Measurements from ENCODE around the gene CCND2.

CCND2 gene

GRCh38 chr12:4277857-4278256 is 4.3 kb downstream of the CCND2 start:
- no peak for DNase-seq

DNA sequence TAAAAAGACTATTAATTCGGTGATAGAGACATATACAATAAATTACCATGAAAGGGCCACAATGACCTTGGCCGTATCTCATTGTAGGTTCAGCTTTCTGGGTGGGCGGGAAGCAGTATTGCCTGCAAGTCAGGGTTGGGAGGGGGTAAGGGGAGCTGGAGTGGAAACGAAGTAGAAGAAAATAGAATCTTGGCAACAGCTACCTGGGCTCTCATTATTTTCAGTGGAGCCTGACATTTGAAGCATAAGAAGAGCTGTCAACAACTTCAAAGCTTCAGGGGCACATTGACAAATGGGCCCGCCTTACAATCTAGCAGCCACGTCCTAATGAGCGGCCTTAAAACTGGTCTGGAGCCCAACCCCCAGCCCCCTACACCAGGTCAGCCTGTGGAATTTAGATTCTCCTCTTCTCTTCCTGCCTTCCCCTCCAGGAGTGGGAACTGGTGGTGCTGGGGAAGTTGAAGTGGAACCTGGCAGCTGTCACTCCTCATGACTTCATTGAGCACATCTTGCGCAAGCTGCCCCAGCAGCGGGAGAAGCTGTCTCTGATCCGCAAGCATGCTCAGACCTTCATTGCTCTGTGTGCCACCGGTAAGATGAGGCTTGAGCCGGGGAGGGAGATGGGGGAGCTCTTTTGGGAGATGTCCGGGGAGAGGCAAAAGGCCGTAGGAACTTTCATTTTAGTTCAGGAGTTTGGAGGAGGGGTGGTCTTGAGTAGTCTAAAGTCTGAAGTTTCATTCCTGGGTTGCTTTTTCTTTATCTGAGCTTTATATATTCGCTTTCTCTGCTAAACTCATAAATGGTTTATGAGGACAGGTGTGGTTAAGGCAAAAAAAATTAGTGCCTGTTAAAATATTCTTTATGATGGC is 5.0 kb downstream of the CCND2 start:
- no peak for DNase-seq

DNA sequence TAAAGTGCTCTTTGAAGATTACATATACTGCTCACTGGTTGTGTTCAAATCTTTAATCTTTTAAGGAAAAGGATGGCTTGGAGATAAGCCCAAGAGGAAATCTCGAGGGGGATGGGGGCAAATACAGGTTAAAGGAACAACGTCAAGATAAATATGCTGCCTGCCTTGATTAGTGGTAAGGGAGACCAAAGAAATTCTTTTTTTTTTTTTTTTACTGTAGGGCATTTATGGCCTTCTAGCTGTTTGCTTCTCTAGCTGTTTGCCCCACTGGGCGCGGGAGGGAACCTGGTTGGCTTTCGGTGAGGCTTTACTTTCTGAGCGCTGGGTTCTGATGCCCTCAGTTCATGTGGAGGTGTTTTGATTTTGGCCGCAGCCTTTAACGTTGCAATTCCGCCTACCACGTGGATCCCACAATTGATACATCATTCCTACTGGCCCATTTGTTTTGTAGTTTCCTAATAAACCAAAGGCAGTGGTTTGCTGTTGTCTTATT is 5.7 kb downstream of the CCND2 start:
- no peak for DNase-seq

GRCh38 chr12:4280351-4281163 is 7.0 kb downstream of the CCND2 start:
- no peak for DNase-seq

DNA sequence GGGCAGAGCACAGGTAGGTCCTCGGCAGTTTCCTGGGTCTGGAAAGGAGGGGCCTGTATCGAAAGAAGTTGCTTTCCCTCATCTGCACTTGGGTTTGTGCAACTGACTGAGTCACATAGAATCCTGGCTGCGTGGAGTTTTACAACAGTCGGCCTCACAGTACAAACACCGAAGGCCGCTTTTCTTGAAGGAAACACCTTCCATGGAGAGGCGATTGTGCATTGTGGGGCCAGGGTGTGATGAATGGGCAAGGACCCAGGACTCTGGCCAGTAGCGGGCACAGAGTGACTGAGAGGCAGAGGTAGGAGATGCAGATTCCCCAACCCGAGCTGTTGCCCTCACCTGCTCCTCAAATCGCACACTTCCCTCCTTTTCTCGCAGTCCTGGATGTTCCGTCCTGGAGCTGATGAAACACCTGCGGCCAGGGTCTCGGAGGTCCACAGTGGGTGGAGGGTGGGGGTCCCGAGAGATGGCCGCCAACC is 7.7 kb downstream of the CCND2 start:
- DNase-seq = no peak

DNA sequence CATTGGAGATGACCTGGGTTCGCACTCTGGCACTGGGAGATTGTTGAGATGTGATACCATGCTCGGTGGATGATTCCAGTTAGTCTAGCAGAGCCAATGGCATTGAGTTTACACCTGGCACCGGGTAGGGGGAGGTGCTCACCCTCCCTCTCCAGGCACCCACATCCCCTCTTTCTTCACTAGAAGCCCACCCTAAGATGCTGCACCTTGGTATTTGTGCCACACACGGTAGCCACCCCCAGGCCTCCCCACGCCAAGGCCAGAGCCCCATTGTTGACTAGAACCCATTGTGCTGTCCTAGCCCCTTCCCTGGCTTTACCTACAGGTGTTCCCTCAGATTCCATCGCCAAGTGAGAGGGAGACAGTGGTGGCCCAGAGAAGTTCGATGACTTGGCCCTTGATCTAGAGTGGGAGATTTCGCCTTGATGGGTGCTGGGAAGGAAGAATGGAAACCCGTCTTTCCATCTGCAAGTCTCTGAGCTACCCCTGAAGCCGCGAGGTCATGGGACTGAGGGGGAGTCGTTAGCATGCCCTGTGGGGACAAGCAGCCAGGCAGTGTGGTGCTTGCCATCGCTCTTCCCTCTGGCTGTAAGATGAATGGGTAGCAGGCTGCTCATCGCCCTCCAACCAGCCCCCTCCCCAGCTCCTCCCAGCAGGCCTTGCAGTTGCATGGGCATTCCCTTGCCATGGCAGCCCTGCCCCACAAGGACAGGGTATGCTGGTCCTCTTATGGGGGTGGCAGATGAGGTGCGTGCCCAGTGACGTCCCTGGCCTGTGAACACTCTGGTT is 8.7 kb downstream of the CCND2 start:
- DNase-seq = no peak

DNA sequence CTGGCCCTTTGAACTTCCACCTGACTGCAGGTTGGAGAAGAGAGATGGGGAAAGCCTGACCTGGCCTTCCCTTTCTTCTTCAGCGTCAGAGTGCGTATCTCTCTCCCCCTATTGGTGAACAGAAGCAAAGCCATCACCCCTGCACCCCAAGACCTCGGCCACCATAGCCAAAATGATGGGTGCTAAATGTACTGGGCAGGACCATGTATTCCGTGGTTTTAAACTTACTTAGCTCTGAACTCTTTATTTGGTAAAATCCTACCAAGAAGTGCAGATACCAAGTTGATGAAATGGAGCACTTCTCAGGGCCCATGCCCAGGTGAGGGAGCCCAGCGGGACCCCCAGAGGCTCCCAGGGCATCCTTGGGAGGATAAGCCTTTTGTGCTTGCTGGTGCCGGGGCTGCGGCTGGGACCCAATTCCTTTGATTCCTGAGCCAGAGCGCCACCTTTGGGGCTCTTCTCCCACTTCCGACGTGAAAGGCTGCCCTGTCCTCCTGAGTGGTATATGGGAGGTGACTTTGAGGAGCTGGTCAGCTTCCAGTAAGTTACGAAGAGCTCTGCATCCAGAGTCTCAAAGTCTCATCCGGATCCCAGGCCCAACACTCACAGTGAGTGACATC is 9.4 kb downstream of the CCND2 start:
- no peak for DNase-seq

DNA sequence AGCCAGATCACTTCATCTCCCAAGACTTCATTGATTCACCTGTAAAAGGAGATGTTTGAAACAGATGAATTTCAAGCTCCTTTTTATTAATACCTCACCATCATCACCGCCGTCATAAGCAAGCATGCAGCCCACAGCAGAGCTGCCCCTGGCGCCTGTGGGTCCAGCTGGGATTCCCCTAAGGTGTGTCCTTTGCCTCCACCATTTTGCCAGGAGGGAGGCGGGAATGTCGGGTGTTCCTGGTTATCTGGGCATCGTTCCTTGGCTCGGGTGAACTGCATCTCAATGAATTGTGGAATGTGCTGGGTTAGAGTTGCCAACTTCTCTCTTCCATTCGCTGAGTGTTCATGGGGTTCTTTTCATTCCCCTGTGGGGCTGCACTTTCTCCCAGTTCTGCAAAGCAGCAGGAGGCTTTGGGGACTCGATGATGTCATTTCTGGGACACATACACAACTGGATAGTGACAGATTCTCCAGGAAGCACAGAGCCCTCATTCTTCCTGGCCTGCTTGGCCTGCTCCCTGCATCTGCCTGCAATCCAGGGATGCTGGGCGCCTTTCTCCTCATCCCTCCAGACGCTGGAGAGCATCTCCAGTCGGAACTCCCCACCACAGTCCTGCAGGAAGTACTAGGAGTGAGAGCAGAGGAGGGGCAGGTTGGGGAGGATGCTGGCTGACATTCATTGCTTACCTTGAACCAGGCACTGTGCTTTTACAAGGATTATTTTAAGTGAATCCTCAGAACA is 10.1 kb downstream of the CCND2 start:
- DNase-seq = no peak

- DNase-seq = no peak
Measured at GRCh38 chr12:4284306-4284705, 10.7 kb downstream of the CCND2 start.

DNA sequence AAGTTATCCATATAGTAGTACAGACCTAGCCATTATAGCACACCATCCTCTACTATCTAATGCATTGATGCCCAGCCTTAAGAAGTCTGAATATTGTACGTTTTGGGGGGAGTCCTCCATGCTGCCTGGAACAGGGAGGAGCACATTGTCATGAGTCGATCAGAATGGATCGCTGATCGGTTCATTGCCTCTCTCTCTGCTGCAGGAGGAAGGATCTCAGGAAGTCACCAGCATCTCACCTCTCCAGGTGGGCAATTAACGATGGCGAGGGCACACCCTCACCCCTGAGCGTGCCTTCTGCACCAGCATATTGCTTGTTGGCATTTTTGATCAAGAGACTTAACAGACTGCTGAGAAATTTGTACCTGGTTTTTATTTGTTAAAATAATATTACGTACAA is 11.5 kb downstream of the CCND2 start:
- no peak for DNase-seq

GRCh38 chr12:4286228-4286627 is 12.7 kb downstream of the CCND2 start:
- no peak for DNase-seq

DNA sequence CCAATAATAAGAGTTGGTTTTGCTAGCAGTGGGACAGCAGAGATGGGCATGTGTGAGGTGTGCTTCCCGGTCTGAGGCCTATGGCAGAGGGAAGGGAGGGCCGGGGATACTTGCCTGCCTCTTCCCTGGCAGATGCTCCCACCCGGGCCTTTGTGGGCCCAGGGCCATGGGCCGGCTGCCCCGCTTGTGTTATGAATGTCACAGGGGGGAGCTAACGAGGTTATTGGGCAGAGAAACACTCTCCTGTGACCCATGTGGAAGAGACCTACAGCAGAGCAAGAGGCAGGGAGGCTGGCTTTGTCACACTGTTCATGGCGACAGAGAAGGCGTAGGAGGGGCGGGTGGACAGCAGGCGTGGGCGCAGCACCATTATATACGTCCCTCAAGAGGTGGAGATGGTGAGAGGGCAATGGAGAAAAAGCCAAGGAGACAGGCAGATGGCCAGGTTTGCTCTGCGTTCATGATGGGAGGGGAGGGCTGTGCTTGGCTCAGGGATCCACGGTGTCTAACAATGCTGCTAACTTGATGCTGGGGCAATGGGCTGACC is 13.3 kb downstream of the CCND2 start:
- DNase-seq = no peak

GRCh38 chr12:4287325-4288211 is 14.0 kb downstream of the CCND2 start:
- no peak for DNase-seq

GRCh38 chr12:4288296-4289131 is 15.0 kb downstream of the CCND2 start:
- no peak for DNase-seq

DNA sequence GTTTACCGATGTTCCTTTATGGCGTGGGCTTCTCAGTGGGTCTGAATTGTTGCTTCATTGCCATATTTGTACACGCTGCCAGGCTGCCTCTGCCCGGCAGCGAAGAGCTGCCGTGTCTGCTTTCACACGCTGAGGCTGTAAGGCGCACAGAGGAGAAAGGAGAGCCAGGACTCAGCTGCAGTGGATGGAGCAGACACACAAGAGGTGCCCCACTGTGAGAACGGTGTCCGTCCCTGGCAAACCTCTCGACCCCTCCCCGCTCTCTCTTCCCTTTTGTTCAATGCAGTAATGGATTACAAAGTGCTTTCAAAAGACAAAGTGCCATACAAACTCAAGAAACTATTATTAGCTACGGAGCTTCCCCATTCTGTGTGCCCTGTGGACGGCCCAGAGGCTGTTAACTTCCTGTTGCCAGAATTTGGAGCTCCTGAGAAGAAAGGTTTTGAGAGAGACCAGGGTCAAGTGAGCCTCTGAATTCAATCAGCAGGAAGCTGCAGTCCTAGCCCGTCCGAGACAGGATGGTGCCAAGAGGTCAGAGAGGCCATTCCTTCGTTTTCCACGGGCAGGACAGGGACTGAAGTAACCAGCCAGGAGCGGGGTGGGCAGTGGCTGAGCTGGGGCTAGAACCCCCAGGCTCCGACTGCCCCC is 15.8 kb downstream of the CCND2 start:
- no peak for DNase-seq

GRCh38 chr12:4289998-4290790 is 16.6 kb downstream of the CCND2 start:
- DNase-seq = no peak

- DNase-seq = no peak
Measured at GRCh38 chr12:4292341-4293073, 18.9 kb downstream of the CCND2 start.
